Measurements from ENCODE around the gene JUN. TPM values are rescaled to one million over a fixed set of nuclear protein-coding genes. Genes with fewer than 3 reads are reported as not detected.

The JUN gene
- total RNA-seq, 4 donors from 2014 or later = 93.8 to 589 (median 205) TPM

GRCh38 chr1:58765441-58765840 lies 18.4 kb downstream of the JUN start:
- H3K4me3 ChIP-seq (ENCODE audit: low read depth, poor library complexity, severe bottlenecking) = no peak overlapping the region
- DNase-seq (ENCODE audit: low spot score in 2 of 2) = no peak
- intact Hi-C loops (cut with DNase I; ENCODE audit: low total_unique reads) = no loop called here
- TF ChIP-seq CTCF (IDR thresholded peaks at IDR 0.05) = no peak
- no peak for TF ChIP-seq POLR2A (IDR thresholded peaks at IDR 0.05)
- whole genome bisulfite sequencing, 2 donors = 80 to 83% methylated on average over 2 of the region's 2 CpGs

- DNase-seq (ENCODE audit: low spot score in 2 of 2) = no peak
- TF ChIP-seq CTCF (IDR thresholded peaks at IDR 0.05) (no peak), POLR2A (IDR thresholded peaks at IDR 0.05) (no peak)
- H3K4me3 ChIP-seq (ENCODE audit: low read depth, poor library complexity, severe bottlenecking) = no peak overlapping the region
- intact Hi-C loops (cut with DNase I; ENCODE audit: low total_unique reads) = no loop called here
Measured at GRCh38 chr1:58765006-58765405, 18.8 kb downstream of the JUN start.

GRCh38 chr1:58764294-58764978 lies 19.4 kb downstream of the JUN start:
- TF ChIP-seq POLR2A (IDR thresholded peaks at IDR 0.05) = no peak
- no peak for TF ChIP-seq CTCF (IDR thresholded peaks at IDR 0.05)
- 56 to 67% methylated on average over 3 of the region's 3 CpGs for WGBS, 2 donors
- H3K4me3 ChIP-seq (ENCODE audit: low read depth, poor library complexity, severe bottlenecking) = no peak overlapping the region
- intact Hi-C loops (cut with DNase I; ENCODE audit: low total_unique reads) = no loop called here
- no peak for DNase-seq (ENCODE audit: low spot score in 2 of 2)

GRCh38 chr1:58763214-58763613 lies 20.6 kb downstream of the JUN start:
- 88 to 90% methylated on average over 3 of the region's 3 CpGs for WGBS, 2 donors
- no peak for TF ChIP-seq POLR2A (IDR thresholded peaks at IDR 0.05)
- no peak for TF ChIP-seq CTCF (IDR thresholded peaks at IDR 0.05)
- intact Hi-C loops (cut with DNase I; ENCODE audit: low total_unique reads) = no loop called here
- no peak for DNase-seq (ENCODE audit: low spot score in 2 of 2)
- H3K4me3 ChIP-seq (ENCODE audit: low read depth, poor library complexity, severe bottlenecking) = no peak overlapping the region

- H3K4me3 ChIP-seq (ENCODE audit: low read depth, poor library complexity, severe bottlenecking) = no peak overlapping the region
- DNase-seq (ENCODE audit: low spot score in 2 of 2) = no peak
- TF ChIP-seq POLR2A (IDR thresholded peaks at IDR 0.05) (no peak), CTCF (IDR thresholded peaks at IDR 0.05) (no peak)
- intact Hi-C loops (cut with DNase I; ENCODE audit: low total_unique reads) = no loop called here
Measured at GRCh38 chr1:58762806-58763205, 21.0 kb downstream of the JUN start.

- WGBS, 2 donors = 2 to 7% methylated on average over 6 of the region's 6 CpGs
Measured at GRCh38 chr1:58755468-58755872, 28.4 kb downstream of the JUN start.

More at GRCh38 chr1:58755468-58755872, 28.4 kb downstream of the JUN start:
- TF ChIP-seq POLR2A (IDR thresholded peaks at IDR 0.05) = no peak
- no peak for TF ChIP-seq CTCF (IDR thresholded peaks at IDR 0.05)
- DNase-seq (ENCODE audit: low spot score in 2 of 2) = peak; percentile 70 to 91
- no peak overlapping the region for H3K4me3 ChIP-seq (ENCODE audit: low read depth, poor library complexity, severe bottlenecking)
- intact Hi-C loops (cut with DNase I; ENCODE audit: low total_unique reads) = no loop called here
